DOHH2 (cell line): Measurements from ENCODE around the gene TFF1.

Experiments
- H3F3A ChIP-seq: fragments of 200-600 bp; sonication (generic), shearing (Covaris generic); 2 replicates; pipeline ENCODE4 v1.6.0; 2016; ENCODE audit warnings: antibody characterized with exemption, mild to moderate bottlenecking; ENCODE audit not compliant: control insufficient read depth, insufficient read depth
- H3K27ac ChIP-seq: fragments of 200-600 bp; sonication (generic); 2 replicates; pipeline ENCODE4 v1.5.1; 2014; ENCODE audit warnings: low read depth, mild to moderate bottlenecking, low read length, moderate library complexity
- H3K27me3 ChIP-seq: fragments of 200-600 bp; sonication (generic); 2 replicates; pipeline ENCODE4 v1.6.1; 2014; ENCODE audit warnings: mild to moderate bottlenecking, low read length, mixed read lengths; ENCODE audit not compliant: control insufficient read depth
- H3K36me3 ChIP-seq: fragments of 200-600 bp; sonication (generic); 2 replicates; pipeline ENCODE4 v1.6.1; 2014; ENCODE audit warnings: mild to moderate bottlenecking, low read length, moderate library complexity, mixed read lengths; ENCODE audit not compliant: control insufficient read depth
- H3K4me1 ChIP-seq: fragments of 200-600 bp; sonication (generic); 2 replicates; pipeline ENCODE4 v1.6.1; 2014; ENCODE audit warnings: mild to moderate bottlenecking, low read length, mixed read lengths; ENCODE audit not compliant: control insufficient read depth
- H3K4me2 ChIP-seq: fragments of 200-600 bp; sonication (generic); 2 replicates; pipeline ENCODE4 v1.6.0; 2014; ENCODE audit warnings: mild to moderate bottlenecking, low read length, moderate library complexity
- H3K4me3 ChIP-seq: fragments of 200-600 bp; sonication (generic); 2 replicates; pipeline ENCODE4 v1.5.1; 2014; ENCODE audit warnings: mild to moderate bottlenecking, low read length, mixed read lengths
- H3K79me2 ChIP-seq: fragments of 200-600 bp; sonication (generic); 2 replicates; pipeline ENCODE4 v1.6.1; 2014; ENCODE audit warnings: mild to moderate bottlenecking, low read length, mixed read lengths; ENCODE audit not compliant: control insufficient read depth
- H3K9me2 ChIP-seq: fragments of 200-600 bp; sonication (generic); replicated peaks from 2 replicates; pipeline ENCODE4 v1.6.1; 2014; ENCODE audit warnings: mild to moderate bottlenecking, low read length, mixed read lengths; ENCODE audit not compliant: control insufficient read depth
- H3K9me3 ChIP-seq: fragments of 200-600 bp; sonication (generic); 2 replicates; pipeline ENCODE4 v1.6.1; 2014; ENCODE audit warnings: antibody characterized with exemption, low read length, mixed read lengths; ENCODE audit not compliant: control insufficient read depth, insufficient read depth
- H4K20me1 ChIP-seq: fragments of 200-600 bp; sonication (generic); 2 replicates; pipeline ENCODE4 v1.6.0; 2014; ENCODE audit warnings: low read depth, mild to moderate bottlenecking, antibody characterized with exemption, low read length, moderate library complexity; ENCODE audit not compliant: control insufficient read depth, insufficient read depth
- EZH2phosphoT487 ChIP-seq: fragments of 200-600 bp; sonication (generic); IDR thresholded peaks from 2 replicates; pipeline ENCODE4 v1.6.1; 2017; ENCODE audit warnings: borderline replicate concordance, mild to moderate bottlenecking, antibody characterized with exemption, low read length, moderate library complexity, mixed read lengths
- TF ChIP-seq, protein P1 (sequence below): fragments of 200-600 bp; sonication (generic); IDR thresholded peaks from one replicate; pipeline ENCODE4 v1.5.1; 2014; ENCODE audit warnings: antibody characterized with exemption, mild to moderate bottlenecking, low read depth, low read length; ENCODE audit not compliant: poor library complexity, severe bottlenecking

The TFF1 gene

GRCh38 chr21:42398436-42399028 is 32.2 kb upstream of the TFF1 start:
- no peak overlapping the region for H3K4me2 ChIP-seq
- peaks cover 32% of the 10 kb centered on the region for H3K4me1 ChIP-seq
- peaks cover 25% of the 10 kb centered on the region for H3K27me3 ChIP-seq
- TF ChIP-seq EZH2phosphoT487: no peak
- TF ChIP-seq, protein P1, sequence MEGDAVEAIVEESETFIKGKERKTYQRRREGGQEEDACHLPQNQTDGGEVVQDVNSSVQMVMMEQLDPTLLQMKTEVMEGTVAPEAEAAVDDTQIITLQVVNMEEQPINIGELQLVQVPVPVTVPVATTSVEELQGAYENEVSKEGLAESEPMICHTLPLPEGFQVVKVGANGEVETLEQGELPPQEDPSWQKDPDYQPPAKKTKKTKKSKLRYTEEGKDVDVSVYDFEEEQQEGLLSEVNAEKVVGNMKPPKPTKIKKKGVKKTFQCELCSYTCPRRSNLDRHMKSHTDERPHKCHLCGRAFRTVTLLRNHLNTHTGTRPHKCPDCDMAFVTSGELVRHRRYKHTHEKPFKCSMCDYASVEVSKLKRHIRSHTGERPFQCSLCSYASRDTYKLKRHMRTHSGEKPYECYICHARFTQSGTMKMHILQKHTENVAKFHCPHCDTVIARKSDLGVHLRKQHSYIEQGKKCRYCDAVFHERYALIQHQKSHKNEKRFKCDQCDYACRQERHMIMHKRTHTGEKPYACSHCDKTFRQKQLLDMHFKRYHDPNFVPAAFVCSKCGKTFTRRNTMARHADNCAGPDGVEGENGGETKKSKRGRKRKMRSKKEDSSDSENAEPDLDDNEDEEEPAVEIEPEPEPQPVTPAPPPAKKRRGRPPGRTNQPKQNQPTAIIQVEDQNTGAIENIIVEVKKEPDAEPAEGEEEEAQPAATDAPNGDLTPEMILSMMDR: no peak
- H3K9me2 ChIP-seq: no peaks in the 10 kb centered on the region
- no peaks in the 10 kb centered on the region for H4K20me1 ChIP-seq
- no peak overlapping the region for H3K4me3 ChIP-seq
- no peaks in the 10 kb centered on the region for H3K79me2 ChIP-seq
- H3K27ac ChIP-seq: no peak overlapping the region
- H3K9me3 ChIP-seq: peaks cover 6% of the 10 kb centered on the region
- H3K36me3 ChIP-seq: no peaks in the 10 kb centered on the region
- no peaks in the 10 kb centered on the region for H3F3A ChIP-seq

DNA sequence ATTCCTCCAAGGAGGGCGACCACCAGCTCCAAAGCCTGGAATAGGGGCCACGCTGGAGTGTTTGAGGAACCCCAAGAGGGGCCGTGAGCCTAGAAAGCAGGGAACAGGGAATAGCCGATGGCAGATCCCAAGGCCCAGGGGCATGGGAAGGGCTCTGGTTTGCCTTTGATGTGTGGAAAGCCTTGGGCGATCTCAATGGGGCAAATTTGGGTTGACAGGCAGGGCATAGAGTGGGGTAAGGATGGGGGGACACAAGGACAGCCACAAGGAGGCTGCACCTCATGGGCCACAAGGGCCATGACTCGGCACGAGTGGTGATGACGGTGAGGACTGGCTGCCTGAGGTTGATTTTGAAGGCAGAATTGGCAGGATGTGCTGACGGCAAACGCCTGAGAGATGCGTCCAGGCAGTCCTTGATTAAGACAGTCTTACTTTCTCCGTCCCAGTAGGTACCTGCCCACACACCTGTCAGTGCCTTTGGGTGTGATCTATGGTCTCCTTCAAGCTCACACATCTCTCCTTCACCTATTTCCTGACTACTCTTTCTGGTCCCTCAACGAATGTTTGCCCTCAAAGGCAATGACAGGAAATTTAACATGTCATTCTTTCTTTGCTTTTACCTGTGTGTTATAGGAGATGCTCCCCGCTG is 31.5 kb upstream of the TFF1 start:
- no peaks in the 10 kb centered on the region for H3K9me2 ChIP-seq
- no peak overlapping the region for H3K4me2 ChIP-seq
- H3K27ac ChIP-seq: no peak overlapping the region
- no peaks in the 10 kb centered on the region for H3K79me2 ChIP-seq
- peaks cover 6% of the 10 kb centered on the region for H3K9me3 ChIP-seq
- H3K4me1 ChIP-seq: peaks cover 39% of the 10 kb centered on the region
- H3K27me3 ChIP-seq: peaks cover 29% of the 10 kb centered on the region
- no peak for TF ChIP-seq EZH2phosphoT487
- TF ChIP-seq, protein P1: no peak
- H4K20me1 ChIP-seq: no peaks in the 10 kb centered on the region
- H3K36me3 ChIP-seq: no peaks in the 10 kb centered on the region
- no peak overlapping the region for H3K4me3 ChIP-seq
- no peaks in the 10 kb centered on the region for H3F3A ChIP-seq

DNA sequence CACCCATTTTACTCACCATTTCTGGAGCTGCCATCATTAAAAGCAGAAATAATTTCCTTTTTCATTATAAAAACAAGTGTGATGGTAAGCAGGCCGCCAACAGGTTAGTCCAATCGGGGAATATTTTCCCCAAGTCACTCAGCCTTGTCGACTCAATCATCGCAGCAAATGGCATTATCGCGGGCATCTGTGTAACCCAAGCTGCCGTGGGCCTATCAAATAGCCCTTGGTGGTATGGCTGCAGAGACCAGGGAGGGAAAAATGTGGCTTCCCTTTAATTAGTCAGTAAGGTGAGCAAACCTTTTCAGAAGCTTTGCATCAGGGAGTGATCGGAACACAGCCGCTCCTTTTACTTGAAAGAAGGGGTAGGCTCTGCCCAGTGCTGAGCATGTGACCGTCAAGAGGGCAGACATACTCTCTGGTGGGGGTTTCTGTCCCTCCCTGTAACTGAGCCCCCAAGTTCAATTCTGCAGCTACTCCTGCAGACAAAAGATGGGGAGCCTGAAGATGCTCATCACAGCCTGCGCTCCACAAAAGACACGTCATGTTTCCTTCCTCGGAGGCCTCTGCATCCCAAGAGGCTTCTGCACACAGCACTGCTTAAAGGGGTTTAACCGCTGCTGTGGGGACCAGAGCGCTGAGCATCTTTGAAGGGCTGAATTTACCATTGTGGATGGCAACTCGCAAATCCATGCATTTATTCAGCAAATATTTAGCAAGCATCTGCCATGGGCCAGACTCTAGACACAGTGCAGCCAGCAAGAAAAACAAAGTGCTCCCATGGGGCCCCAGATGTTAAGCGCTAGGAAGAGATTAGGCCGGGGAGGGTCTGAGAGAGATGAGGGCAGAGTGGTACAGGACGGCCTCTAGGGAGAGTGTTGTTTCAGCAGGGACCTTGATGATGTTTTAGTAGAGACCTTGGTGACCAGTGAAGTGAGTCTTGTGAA is 30.7 kb upstream of the TFF1 start:
- Histone ChIP-seq H3K79me2 (no peaks in the 10 kb centered on the region), H3K27ac (no peak overlapping the region), H3K36me3 (no peaks in the 10 kb centered on the region), H3K4me2 (no peak overlapping the region), H3K27me3 (peaks cover 37% of the 10 kb centered on the region), H4K20me1 (no peaks in the 10 kb centered on the region), H3K4me3 (no peak overlapping the region), H3K9me2 (no peaks in the 10 kb centered on the region), H3K9me3 (peaks cover 6% of the 10 kb centered on the region), H3K4me1 (peaks cover 43% of the 10 kb centered on the region), H3F3A (no peaks in the 10 kb centered on the region)
- no peak for TF ChIP-seq EZH2phosphoT487
- TF ChIP-seq, protein P1: no peak
